ENCODE measurements around the gene PCLO. TPM values are rescaled to one million over a fixed set of nuclear protein-coding genes. Genes with fewer than 3 reads are reported as not detected.

The PCLO gene
- total and polyA plus RNA-seq, 2 of the 8 experiments (the other 6 are each of a cell fraction or from before 2014, with no cell fraction given): 1.5 to 3.2 TPM

GRCh38 chr7:82964150-82964882 is 198.4 kb downstream of the PCLO start:
- Histone ChIP-seq H2BK15ac (ENCODE audit: low read length) (no peak overlapping the region), H2AK5ac (ENCODE audit: low read depth, low read length) (no peak overlapping the region), H2BK20ac (ENCODE audit: low read length) (no peak overlapping the region), H3K27me3 (replicated peaks in 1 of 4; ENCODE audit: control insufficient read depth in 3 of 4, extremely low read depth in 1 of 4, insufficient read depth in 3 of 4, low read length in 3 of 4) (no peaks in the 10 kb centered on the region), H3K56ac (replicated peaks; ENCODE audit: insufficient read length, low read depth, low read length) (no peak overlapping the region), H3K18ac (ENCODE audit: extremely low read depth, low read length) (no peak overlapping the region), H2BK12ac (ENCODE audit: low read depth, low read length) (no peak overlapping the region), H2BK120ac (replicated peaks; ENCODE audit: low read depth, low read length) (no peak overlapping the region), H4K91ac (replicated peaks; ENCODE audit: insufficient read length, low read length) (no peak overlapping the region), H2BK5ac (ENCODE audit: low read depth, low read length) (no peak overlapping the region), H3K9ac (replicated peaks in 1 of 4; ENCODE audit: extremely low read depth in 1 of 4, low read depth in 3 of 4, low read length in 3 of 4) (no peak overlapping the region), H3K23ac (ENCODE audit: insufficient read length) (no peak overlapping the region), H3K4ac (replicated peaks; ENCODE audit: insufficient read length, low read depth, low read length) (no peak overlapping the region), H3K27ac (ENCODE audit: low read depth, low read length) (no peak overlapping the region), H3K9me3 (ENCODE audit: insufficient read depth in 2 of 2, low read depth in 1 of 2, low read length in 1 of 2) (no peaks in the 10 kb centered on the region), H3K4me2 (ENCODE audit: insufficient read depth in 1 of 2, low read depth in 2 of 2, low read length in 2 of 2) (no peak overlapping the region), H4K8ac (ENCODE audit: extremely low read depth, insufficient read depth, low read length) (no peak overlapping the region), H3K23me2 (ENCODE audit: low read depth, low read length) (no peaks in the 10 kb centered on the region), H2AFZ (ENCODE audit: low read length) (no peak overlapping the region), H4K5ac (ENCODE audit: insufficient read length, low read depth, low read length) (no peak overlapping the region), H3K79me1 (ENCODE audit: low read depth, low read length) (no peaks in the 10 kb centered on the region), H3K36me3 (ENCODE audit: control insufficient read depth in 2 of 4, insufficient read depth in 4 of 4, low read length in 3 of 4) (no peaks in the 10 kb centered on the region; a peak in 1 of 8 replicates), H3K79me2 (ENCODE audit: control insufficient read depth in 1 of 2, insufficient read depth in 2 of 2, low read length in 2 of 2) (no peaks in the 10 kb centered on the region), H4K20me1 (replicated peaks in 1 of 2; ENCODE audit: control insufficient read depth in 1 of 2, insufficient read depth in 2 of 2, low read length in 2 of 2) (no peaks in the 10 kb centered on the region), H3K14ac (ENCODE audit: insufficient read length) (no peak overlapping the region), H3K4me1 (replicated peaks in 1 of 4; ENCODE audit: control insufficient read depth in 3 of 4, insufficient read depth in 4 of 4, low read length in 3 of 4) (no peaks in the 10 kb centered on the region), H3K4me3 (ENCODE audit: extremely low read depth in 1 of 4, insufficient read depth in 2 of 4, low read depth in 3 of 4, low read length in 4 of 4) (no peak overlapping the region)
- DNase-seq (ENCODE audit: low read depth in 1 of 2, low spot score in 2 of 2) (no peak), FAIRE-seq (no peak)
- POLR2A ChIA-PET (ENCODE audit: partially characterized antibody): no interaction called here
- 95% methylated on average over 1 of the region's 1 CpG; no CpG with 5 or more reads in 1 of the 2 experiments for WGBS, 2 experiments (ENCODE audit: extremely low coverage in 1 of 2, insufficient coverage in 1 of 2, insufficient read length in 1 of 2, insufficient replicate concordance in 2 of 2, low coverage in 1 of 2, low lambda C conversion rate in 2 of 2, missing lambda C conversion rate in 1 of 2)
- TF ChIP-seq SIX5 (IDR thresholded peaks at IDR 0.05; ENCODE audit: low read depth, low read length) (no peak), BACH1 (IDR thresholded peaks at IDR 0.05; ENCODE audit: low read length) (no peak), CHD1 (IDR thresholded peaks at IDR 0.05; ENCODE audit: low read depth, low read length) (no peak), EZH2 (IDR thresholded peaks at IDR 0.05; ENCODE audit: low read depth, low read length, severe bottlenecking) (no peak), RXRA (IDR thresholded peaks at IDR 0.05; ENCODE audit: insufficient read depth, low read depth, low read length) (no peak), JUND (IDR thresholded peaks at IDR 0.05; ENCODE audit: low read length) (no peak), TAF1 (IDR thresholded peaks at IDR 0.05; ENCODE audit: low read depth, low read length) (no peak), SAP30 (IDR thresholded peaks at IDR 0.05; ENCODE audit: insufficient read depth, insufficient replicate concordance, low read length) (no peak)
- TF ChIP-seq, protein P1, sequence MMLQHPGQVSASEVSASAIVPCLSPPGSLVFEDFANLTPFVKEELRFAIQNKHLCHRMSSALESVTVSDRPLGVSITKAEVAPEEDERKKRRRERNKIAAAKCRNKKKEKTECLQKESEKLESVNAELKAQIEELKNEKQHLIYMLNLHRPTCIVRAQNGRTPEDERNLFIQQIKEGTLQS (IDR thresholded peaks at IDR 0.05; ENCODE audit: insufficient read depth, low read depth, low read length): no peak
- CTCF ChIA-PET (ENCODE audit: partially characterized antibody): interaction anchor here (0.6 to 1.8 kb wide), 2 partner anchors 155 to 947 kb away, joined by 3 to 4 read pairs; no protein-coding TSS in a partner anchor
